Measurements from ENCODE around the gene LAMA2.
A peak's percentile ranks its signal among the peaks of the same experiment; 100 is the strongest.

LAMA2 gene

DNA sequence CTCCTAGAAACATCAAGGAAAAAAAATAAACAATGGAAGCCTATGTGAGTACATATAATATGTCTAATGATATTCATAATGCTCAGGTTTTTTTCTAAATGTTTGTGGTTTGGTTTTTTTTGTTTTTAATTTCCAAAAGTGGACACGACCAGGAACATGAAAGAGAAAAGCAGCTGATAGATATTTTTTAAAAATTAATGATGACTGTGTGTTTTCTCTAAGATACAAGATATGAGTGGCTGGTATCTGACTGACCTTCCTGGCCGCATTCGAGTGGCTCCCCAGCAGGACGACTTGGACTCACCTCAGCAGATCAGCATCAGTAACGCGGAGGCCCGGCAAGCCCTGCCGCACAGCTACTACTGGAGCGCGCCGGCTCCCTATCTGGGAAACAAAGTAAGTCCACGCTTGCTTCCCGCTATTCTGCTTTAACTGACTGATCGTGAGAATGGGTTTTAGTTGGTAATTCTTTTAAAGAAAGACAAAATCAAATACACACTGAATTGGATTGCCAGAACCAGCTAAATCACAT is 309.6 kb downstream of the LAMA2 start:
- Histone ChIP-seq H3K27ac (no peak overlapping the region), H3K4me3 (no peak overlapping the region), H3K9ac (ENCODE audit: insufficient read length) (no peak overlapping the region), H3K36me3 (ENCODE audit: insufficient read depth, low read length) (no peaks in the 10 kb centered on the region), H3K9me3 (ENCODE audit: low read depth, low read length) (no peaks in the 10 kb centered on the region)
- no peak for DNase-seq (ENCODE audit: low read depth, low spot score)
- TF ChIP-seq FOXP2 (optimal IDR thresholded peaks at IDR 0.05; ENCODE audit: control extremely low read depth, extremely low read length, insufficient read depth) (no peak), POLR2AphosphoS5 (IDR thresholded peaks at IDR 0.05; ENCODE audit: borderline replicate concordance, low read depth, low read length) (no peak), EZH2 (IDR thresholded peaks at IDR 0.05) (no peak)

DNA sequence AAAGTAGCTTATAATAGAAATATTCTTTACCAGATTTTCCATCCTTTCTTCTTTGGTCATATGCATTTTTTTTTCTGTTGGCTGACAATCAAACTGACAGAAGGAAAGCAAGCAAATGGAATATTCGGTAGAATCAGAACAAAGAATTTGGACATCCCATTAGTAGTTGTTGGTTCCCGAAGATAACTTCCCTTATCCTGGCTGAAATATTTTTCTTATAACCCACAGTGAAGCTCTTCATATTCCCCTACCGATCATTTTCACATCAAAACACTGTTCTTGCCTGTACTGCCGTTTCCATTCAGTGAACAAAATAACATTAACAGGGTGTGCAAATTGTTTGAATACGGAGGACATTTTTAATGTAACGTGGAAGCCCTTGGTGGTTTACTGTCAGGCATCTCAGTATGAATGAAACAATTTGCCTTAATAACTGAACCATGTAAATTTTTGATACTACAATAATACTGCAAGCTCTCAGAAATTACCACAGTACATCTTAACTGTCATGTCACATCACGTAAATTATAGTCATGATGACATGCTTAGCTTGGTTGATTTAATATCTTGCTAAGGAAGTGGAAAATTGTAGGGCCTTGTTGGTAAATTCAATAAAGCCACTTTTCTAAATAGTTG is 311.5 kb downstream of the LAMA2 start:
- Histone ChIP-seq H3K9me3 (ENCODE audit: low read depth, low read length) (no peaks in the 10 kb centered on the region), H3K36me3 (ENCODE audit: insufficient read depth, low read length) (no peaks in the 10 kb centered on the region), H3K4me3 (peak overlapping the region; percentile 46; the same call in 1 of the 2 replicates), H3K27ac (peak overlapping the region; percentile 95), H3K9ac (ENCODE audit: insufficient read length) (no peak overlapping the region)
- TF ChIP-seq POLR2AphosphoS5 (IDR thresholded peaks at IDR 0.05; ENCODE audit: borderline replicate concordance, low read depth, low read length) (peak; percentile 9; the same call in 1 of the 2 replicates), FOXP2 (optimal IDR thresholded peaks at IDR 0.05; ENCODE audit: control extremely low read depth, extremely low read length, insufficient read depth) (no peak), EZH2 (IDR thresholded peaks at IDR 0.05) (no peak)
- DNase-seq (ENCODE audit: low read depth, low spot score): no peak

DNA sequence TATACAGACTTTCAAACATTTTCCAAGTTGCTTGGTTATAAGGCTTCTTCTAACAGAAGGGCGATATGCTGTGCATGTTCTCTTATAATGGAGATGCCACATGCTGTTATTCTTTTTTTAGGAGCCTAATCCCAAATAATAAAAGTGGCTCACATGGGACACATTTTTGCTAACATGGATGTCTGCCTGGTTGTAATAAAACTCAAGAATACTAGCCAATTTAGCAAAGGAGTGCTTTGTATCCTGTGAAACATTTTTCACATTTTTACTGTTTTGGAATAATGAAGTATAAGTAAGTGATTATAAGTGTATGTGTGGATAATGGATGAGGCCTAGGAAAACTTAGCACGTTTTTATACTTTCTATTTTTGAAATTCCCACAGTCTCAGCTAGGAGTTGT is 312.2 kb downstream of the LAMA2 start:
- Histone ChIP-seq H3K27ac (peak overlapping the region; percentile 95), H3K9me3 (ENCODE audit: low read depth, low read length) (no peaks in the 10 kb centered on the region), H3K9ac (ENCODE audit: insufficient read length) (no peak overlapping the region), H3K4me3 (peak overlapping the region; percentile 46), H3K36me3 (ENCODE audit: insufficient read depth, low read length) (no peaks in the 10 kb centered on the region)
- DNase-seq (ENCODE audit: low read depth, low spot score): no peak
- TF ChIP-seq EZH2 (IDR thresholded peaks at IDR 0.05) (no peak), FOXP2 (optimal IDR thresholded peaks at IDR 0.05; ENCODE audit: control extremely low read depth, extremely low read length, insufficient read depth) (no peak), POLR2AphosphoS5 (IDR thresholded peaks at IDR 0.05; ENCODE audit: borderline replicate concordance, low read depth, low read length) (no peak)

DNA sequence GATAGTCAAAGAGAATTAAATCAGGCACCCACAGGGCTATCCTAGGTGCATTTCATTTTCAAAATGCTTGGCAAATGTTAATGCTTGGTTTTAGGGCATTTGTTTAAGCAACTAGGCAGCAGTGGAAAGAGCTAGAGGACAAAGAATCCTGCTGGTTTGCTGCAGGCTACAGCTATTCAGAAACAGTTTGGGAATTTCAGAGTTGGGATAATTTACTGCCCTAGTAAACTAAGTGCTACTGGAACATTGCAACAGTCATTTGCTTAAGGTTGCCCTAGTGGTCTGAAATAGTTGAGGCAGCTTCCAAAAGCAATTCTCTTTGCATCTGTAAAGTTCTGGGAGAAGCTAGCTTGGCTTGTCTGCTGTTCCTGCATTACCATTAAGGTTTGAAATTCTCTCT is 312.7 kb downstream of the LAMA2 start:
- Histone ChIP-seq H3K9ac (ENCODE audit: insufficient read length) (peak overlapping the region; percentile 30), H3K4me3 (peak overlapping the region; percentile 46), H3K27ac (peak overlapping the region; percentile 95), H3K9me3 (ENCODE audit: low read depth, low read length) (no peaks in the 10 kb centered on the region), H3K36me3 (ENCODE audit: insufficient read depth, low read length) (no peaks in the 10 kb centered on the region)
- TF ChIP-seq POLR2AphosphoS5 (IDR thresholded peaks at IDR 0.05; ENCODE audit: borderline replicate concordance, low read depth, low read length) (peak; percentile 23; the same call in 1 of the 2 replicates), FOXP2 (optimal IDR thresholded peaks at IDR 0.05; ENCODE audit: control extremely low read depth, extremely low read length, insufficient read depth) (no peak)
- DNase-seq (ENCODE audit: low read depth, low spot score): peak; percentile 77

DNA sequence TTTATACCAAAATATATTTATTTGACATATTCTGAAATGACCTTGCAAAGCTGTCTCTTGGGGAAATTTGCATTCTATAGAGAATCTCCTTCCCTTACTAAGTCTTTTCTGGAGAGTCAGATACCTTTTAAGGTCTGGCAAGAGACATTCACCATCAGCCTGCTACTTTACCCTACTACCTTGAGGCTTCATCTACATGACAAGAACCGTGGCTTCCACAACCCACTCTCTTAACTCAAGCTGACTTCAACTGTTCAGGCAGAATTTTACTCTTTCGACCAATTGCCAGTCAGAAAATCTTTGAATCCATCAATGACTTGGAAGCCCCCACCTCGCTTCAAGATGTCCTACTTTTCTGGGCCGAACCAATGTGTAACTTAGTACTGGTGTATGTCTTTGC is 314.2 kb downstream of the LAMA2 start:
- H3K27ac ChIP-seq: no peak overlapping the region
- H3K36me3 ChIP-seq (ENCODE audit: insufficient read depth, low read length): no peaks in the 10 kb centered on the region
- no peaks in the 10 kb centered on the region for H3K9me3 ChIP-seq (ENCODE audit: low read depth, low read length)
- TF ChIP-seq POLR2AphosphoS5 (IDR thresholded peaks at IDR 0.05; ENCODE audit: borderline replicate concordance, low read depth, low read length): no peak
- TF ChIP-seq FOXP2 (optimal IDR thresholded peaks at IDR 0.05; ENCODE audit: control extremely low read depth, extremely low read length, insufficient read depth): no peak
- no peak for TF ChIP-seq EZH2 (IDR thresholded peaks at IDR 0.05)
- H3K4me3 ChIP-seq: no peak overlapping the region
- no peak for DNase-seq (ENCODE audit: low read depth, low spot score)
- H3K9ac ChIP-seq (ENCODE audit: insufficient read length): no peak overlapping the region

DNA sequence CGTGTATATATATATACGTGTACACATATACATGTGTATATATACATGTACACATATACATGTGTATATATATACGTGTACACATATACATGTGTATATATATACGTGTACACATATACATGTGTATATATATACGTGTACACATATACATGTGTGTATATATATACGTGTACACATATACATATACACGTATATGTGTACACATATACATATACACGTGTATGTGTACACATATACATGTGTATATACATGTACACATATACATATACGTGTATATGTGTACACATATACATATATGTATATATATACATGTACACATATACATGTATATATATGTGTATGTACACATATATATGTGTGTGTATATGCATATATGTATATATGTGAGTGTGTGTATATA is 317.2 kb downstream of the LAMA2 start:
- H3K36me3 ChIP-seq (ENCODE audit: insufficient read depth, low read length): no peaks in the 10 kb centered on the region
- TF ChIP-seq POLR2AphosphoS5 (IDR thresholded peaks at IDR 0.05; ENCODE audit: borderline replicate concordance, low read depth, low read length): no peak
- TF ChIP-seq FOXP2 (optimal IDR thresholded peaks at IDR 0.05; ENCODE audit: control extremely low read depth, extremely low read length, insufficient read depth): no peak
- no peak for TF ChIP-seq EZH2 (IDR thresholded peaks at IDR 0.05)
- no peak overlapping the region for H3K27ac ChIP-seq
- no peak overlapping the region for H3K9ac ChIP-seq (ENCODE audit: insufficient read length)
- DNase-seq (ENCODE audit: low read depth, low spot score): no peak
- no peak overlapping the region for H3K4me3 ChIP-seq
- no peaks in the 10 kb centered on the region for H3K9me3 ChIP-seq (ENCODE audit: low read depth, low read length)

DNA sequence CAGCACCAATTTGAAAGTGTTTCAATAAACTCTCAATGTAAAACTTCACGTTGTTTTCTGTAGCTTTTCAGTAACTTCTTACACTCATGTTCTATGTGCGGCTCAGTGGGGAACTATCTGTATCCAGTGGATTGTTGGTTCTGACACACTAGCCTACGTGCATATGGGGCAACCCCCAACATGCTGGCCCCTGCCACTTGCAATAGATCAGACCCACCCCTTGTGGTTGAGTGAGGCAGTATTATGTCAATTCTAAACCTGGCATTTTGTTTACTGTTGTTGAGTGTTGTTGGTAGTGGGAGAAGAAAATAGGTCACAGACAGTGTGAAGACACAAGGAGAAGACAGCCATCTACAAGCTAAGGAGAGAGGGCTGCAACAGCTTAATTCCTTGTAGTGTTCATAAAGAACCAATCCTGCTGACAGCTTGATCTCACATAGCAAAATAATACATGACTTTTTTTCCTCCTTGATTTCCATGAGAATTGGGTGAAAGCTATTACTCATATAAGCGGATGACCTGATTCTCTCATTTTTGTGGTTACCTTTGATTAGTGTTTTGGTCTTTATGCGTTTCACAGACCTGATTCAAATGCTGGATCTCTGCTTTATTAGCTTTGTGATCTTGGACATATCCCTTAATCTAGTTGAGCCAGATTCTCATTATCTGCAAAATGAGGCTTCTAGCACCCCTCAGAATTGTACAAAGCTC is 320.4 kb downstream of the LAMA2 start:
- DNase-seq (ENCODE audit: low read depth, low spot score): no peak
- no peak overlapping the region for H3K4me3 ChIP-seq
- no peak overlapping the region for H3K9ac ChIP-seq (ENCODE audit: insufficient read length)
- H3K27ac ChIP-seq: peak overlapping the region; percentile 96
- H3K9me3 ChIP-seq (ENCODE audit: low read depth, low read length): no peaks in the 10 kb centered on the region
- no peaks in the 10 kb centered on the region for H3K36me3 ChIP-seq (ENCODE audit: insufficient read depth, low read length)
- TF ChIP-seq EZH2 (IDR thresholded peaks at IDR 0.05): no peak

DNA sequence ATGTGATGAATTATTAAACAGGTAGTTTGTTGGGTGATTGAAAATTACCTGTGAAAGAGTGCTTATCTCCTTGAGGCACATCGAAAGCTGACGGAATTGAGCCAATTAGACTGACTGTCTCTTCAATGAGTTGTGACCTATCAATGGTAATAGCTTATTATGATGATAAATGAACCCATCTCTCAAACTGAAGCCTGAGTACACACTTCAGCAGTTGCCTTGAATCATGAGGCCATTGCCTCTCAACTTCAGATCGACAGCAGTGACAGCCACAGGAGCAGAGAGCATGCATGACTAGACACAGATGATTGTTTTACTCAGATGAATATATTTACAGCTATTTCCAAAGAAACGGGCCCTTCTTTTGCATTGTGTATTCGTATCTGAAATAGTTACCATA is 323.9 kb downstream of the LAMA2 start:
- no peak for DNase-seq (ENCODE audit: low read depth, low spot score)
- TF ChIP-seq POLR2AphosphoS5 (IDR thresholded peaks at IDR 0.05; ENCODE audit: borderline replicate concordance, low read depth, low read length) (0 out of 2 replicates have a peak, but pooled peaks have one; percentile 5), FOXP2 (optimal IDR thresholded peaks at IDR 0.05; ENCODE audit: control extremely low read depth, extremely low read length, insufficient read depth) (no peak), EZH2 (IDR thresholded peaks at IDR 0.05) (no peak)
- H3K9me3 ChIP-seq (ENCODE audit: low read depth, low read length): no peaks in the 10 kb centered on the region
- peak overlapping the region; percentile 65 for H3K9ac ChIP-seq (ENCODE audit: insufficient read length)
- H3K4me3 ChIP-seq: peak overlapping the region; percentile 60
- peak overlapping the region; percentile 97 for H3K27ac ChIP-seq
- H3K36me3 ChIP-seq (ENCODE audit: insufficient read depth, low read length): no peaks in the 10 kb centered on the region

Measured in SK-N-MC (cell line).